ENCODE measurements around the gene TNFSF4. TPM values are rescaled to one million over a fixed set of nuclear protein-coding genes. Genes with fewer than 3 reads are reported as not detected.

TNFSF4 gene
- total RNA-seq, 2 donors from 2014 or later: 40.5 to 275 TPM

GRCh38 chr1:173137107-173137706, 69.9 kb downstream of the TNFSF4 start:
- Mint-ChIP-seq H3K36me3 (no peaks in the 10 kb centered on the region), H3K4me3 (no peak overlapping the region), H3K27ac (no peak overlapping the region), H3K4me1 (ENCODE audit: low read depth in 2 of 2) (no peaks in the 10 kb centered on the region), H3K9me3 (no peaks in the 10 kb centered on the region), H3K27me3 (peaks cover 3 to 7% of the 10 kb centered on the region in 2 donors)
- DNase-seq (ENCODE audit: low spot score) (no peak), ATAC-seq (no peak)

- ATAC-seq: no peak
- no peak for DNase-seq (ENCODE audit: low spot score)
- H3K4me3 Mint-ChIP-seq: no peak overlapping the region
- no peak overlapping the region for H3K27ac Mint-ChIP-seq
- no peaks in the 10 kb centered on the region for H3K36me3 Mint-ChIP-seq
- H3K9me3 Mint-ChIP-seq: no peaks in the 10 kb centered on the region
- no peaks in the 10 kb centered on the region for H3K4me1 Mint-ChIP-seq (ENCODE audit: low read depth in 2 of 2)
- peaks cover 3 to 7% of the 10 kb centered on the region in 2 donors for H3K27me3 Mint-ChIP-seq
Measured at GRCh38 chr1:173134800-173135199, 72.3 kb downstream of the TNFSF4 start.

DNA sequence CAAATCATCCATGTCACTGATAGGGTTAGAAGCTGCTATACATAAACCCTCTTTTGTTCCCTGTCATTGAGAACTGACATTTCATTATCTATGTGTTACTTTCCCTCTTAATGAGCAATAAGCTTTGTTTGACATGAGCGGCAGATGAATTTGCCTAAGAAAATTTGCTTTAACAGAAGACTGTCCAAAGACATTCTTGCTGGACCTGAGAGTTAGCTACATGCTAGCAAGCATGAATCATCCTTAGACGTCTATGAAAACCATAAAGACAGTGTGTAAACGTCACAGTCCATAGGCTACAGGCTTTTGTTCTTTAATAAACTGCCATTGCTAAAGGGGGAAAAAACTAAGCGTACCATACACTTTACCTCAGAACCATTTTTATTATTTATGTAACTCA, 73.1 kb downstream of the TNFSF4 start:
- no peaks in the 10 kb centered on the region for H3K36me3 Mint-ChIP-seq
- no peak overlapping the region for H3K4me3 Mint-ChIP-seq
- ATAC-seq (no peak), DNase-seq (ENCODE audit: low spot score) (no peak)
- peaks cover 5 to 7% of the 10 kb centered on the region in 2 donors for H3K27me3 Mint-ChIP-seq
- no peak overlapping the region for H3K27ac Mint-ChIP-seq
- H3K4me1 Mint-ChIP-seq (ENCODE audit: low read depth in 2 of 2): no peaks in the 10 kb centered on the region
- H3K9me3 Mint-ChIP-seq: no peaks in the 10 kb centered on the region

Other genes starting within 250 kb of the TNFSF4 start
- gene TNFSF18, start 156.4 kb downstream of the TNFSF4 start, total RNA-seq: under 1 TPM in 1 of 2 donors, not detected in 1; 0.36 TPM